ENCODE measurements around the gene MAGI1. TPM values are rescaled to one million over a fixed set of nuclear protein-coding genes. Genes with fewer than 3 reads are reported as not detected.

MAGI1 gene
- polyA plus RNA-seq, 6 donors from 2014 or later, result 0.08 TPM; not detected in 5

DNA sequence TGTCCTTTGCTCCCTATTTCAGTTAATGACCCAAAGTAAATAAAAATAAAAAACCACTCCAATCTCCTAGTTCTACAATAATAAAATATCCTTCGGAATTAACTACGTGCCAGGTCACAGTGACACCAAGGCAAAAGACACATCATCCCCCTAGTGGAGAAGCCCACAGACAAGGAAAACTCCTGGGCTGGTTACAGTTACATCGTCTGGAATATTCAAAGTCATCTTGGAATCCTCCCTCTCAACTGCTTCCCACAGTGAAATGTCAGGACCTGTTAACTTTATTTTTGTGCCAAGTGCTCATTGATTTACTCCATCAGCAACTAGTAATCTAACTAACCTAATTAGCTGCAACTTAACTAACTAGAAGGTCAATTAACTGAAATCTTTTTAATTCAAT is 349.3 kb downstream of the MAGI1 start:
- ATAC-seq (ENCODE audit: low read depth in 2 of 2), result no peak
- Mint-ChIP-seq H3K9me3 (peaks cover 0 to 2% (median 0%) of the 10 kb centered on the region in 7 donors), H3K27ac (no peak overlapping the region), H3K4me3 (no peak overlapping the region), H3K27me3 (peaks cover 0 to 4% (median 0%) of the 10 kb centered on the region in 3 donors), H3K36me3 (no peaks in the 10 kb centered on the region), H3K4me1 (no peaks in the 10 kb centered on the region)
- DNase-seq, result no peak

DNA sequence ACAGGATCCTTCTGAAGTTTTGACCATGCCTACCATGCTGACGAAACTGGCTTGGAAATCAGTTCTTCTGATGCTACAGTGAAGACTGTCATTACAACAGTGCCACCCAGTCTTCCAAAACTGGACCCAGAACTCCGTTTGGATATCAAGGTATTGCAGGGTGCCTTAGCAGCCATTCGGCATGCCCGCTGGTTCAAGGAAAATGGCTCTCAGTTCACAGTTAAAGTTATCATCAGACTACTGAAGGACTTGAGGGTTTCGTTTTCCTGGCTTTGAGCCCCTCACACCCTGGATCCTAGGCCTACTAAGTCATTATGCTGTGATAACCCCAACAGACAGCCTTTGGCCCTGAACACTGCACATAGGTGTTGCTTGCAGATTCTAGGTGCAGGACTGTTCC is 351.0 kb downstream of the MAGI1 start:
- peaks cover 0 to 4% (median 0%) of the 10 kb centered on the region in 3 donors for H3K27me3 Mint-ChIP-seq
- DNase-seq (no peak), ATAC-seq (ENCODE audit: low read depth in 2 of 2) (no peak)
- peaks cover 0 to 3% (median 2%) of the 10 kb centered on the region in 7 donors for H3K9me3 Mint-ChIP-seq
- H3K4me1 Mint-ChIP-seq, result no peaks in the 10 kb centered on the region
- peak overlapping the region in 1 of 6 donors; percentile 22 for H3K27ac Mint-ChIP-seq
- no peaks in the 10 kb centered on the region for H3K36me3 Mint-ChIP-seq
- no peak overlapping the region for H3K4me3 Mint-ChIP-seq

DNA sequence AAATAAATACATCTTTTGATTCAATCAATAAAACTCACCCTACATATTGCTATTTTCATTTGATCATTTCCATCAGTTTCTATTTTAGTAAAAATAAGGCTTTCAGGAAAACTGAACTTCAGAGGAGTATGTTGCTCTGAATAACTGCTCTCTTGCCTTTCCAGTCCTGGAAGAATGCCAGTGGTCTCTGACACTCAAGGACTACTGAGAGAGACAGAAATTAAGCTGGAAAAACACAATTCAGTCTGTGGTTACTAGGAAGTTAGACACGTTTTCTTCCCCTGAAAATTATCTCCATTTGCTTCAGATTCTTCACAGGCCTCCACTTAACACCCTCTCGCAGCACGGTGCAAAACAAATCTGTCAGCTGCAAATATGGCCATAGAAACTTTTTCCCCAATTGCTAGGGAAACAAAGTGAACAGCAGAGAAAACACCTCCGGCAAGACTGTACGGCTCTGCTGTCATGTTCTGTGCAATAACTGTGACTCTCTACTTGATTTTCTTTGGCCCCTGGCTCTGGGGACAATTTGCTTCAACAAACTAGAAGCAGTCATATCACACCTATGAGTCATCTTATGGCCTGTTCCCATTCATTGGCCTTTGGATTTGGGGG is 353.0 kb downstream of the MAGI1 start:
- Mint-ChIP-seq H3K27ac (no peak overlapping the region), H3K36me3 (no peaks in the 10 kb centered on the region), H3K9me3 (peaks cover 0 to 3% (median 2%) of the 10 kb centered on the region in 7 donors), H3K4me1 (no peaks in the 10 kb centered on the region), H3K4me3 (no peak overlapping the region), H3K27me3 (peaks cover 0 to 4% (median 0%) of the 10 kb centered on the region in 3 donors)
- no peak for DNase-seq
- no peak for ATAC-seq (ENCODE audit: low read depth in 2 of 2)

DNA sequence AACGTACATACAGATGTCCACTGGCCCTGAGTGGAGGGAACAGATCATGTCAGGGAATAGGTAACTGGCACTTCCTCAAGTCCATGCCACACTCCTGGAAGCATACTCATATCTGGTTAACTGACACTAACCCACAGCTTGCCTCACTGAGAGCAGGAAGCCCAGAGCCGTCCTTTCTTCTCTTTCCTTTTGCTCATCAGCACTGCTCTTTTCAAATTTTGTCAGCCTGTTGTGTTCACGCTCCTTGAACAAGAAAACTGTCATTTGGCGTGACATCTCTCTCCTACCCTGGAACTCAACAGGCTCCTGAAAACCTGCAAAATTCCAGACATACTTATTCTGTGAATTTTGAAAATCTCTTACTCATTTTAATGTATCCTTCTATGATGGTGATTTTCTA is 360.2 kb downstream of the MAGI1 start:
- H3K4me3 Mint-ChIP-seq, result no peak overlapping the region
- no peaks in the 10 kb centered on the region for H3K4me1 Mint-ChIP-seq
- DNase-seq (no peak), ATAC-seq (ENCODE audit: low read depth in 2 of 2) (no peak)
- H3K27me3 Mint-ChIP-seq, result no peaks in the 10 kb centered on the region
- peaks cover 0 to 6% (median 0%) of the 10 kb centered on the region in 7 donors for H3K9me3 Mint-ChIP-seq
- no peak overlapping the region for H3K27ac Mint-ChIP-seq
- H3K36me3 Mint-ChIP-seq, result no peaks in the 10 kb centered on the region

DNA sequence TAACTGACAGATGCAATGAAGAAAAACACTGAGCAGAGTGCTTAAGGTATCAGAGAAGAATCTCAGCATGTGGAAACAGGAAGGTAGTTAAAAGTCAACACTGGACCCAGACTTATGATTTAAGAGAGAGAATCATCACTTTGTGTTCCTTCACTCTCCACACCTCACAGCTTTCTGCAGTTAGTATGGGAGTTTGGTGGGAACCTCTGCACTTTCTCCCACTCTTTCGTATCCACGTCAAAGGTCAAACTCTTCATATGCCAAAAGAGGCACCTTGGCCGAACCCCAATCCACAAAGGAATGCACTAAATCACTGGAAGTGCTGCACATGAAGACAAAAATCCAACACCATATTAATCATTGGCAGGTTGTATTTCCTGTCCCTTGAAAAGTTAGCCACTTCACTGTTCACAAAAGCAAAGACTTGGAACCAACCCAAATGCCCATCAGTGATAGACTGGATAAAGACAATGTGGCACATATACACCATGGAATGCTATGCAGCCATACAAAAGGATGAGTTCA is 361.2 kb downstream of the MAGI1 start:
- no peaks in the 10 kb centered on the region for H3K27me3 Mint-ChIP-seq
- H3K27ac Mint-ChIP-seq, result no peak overlapping the region
- H3K36me3 Mint-ChIP-seq, result no peaks in the 10 kb centered on the region
- DNase-seq, result no peak
- no peak overlapping the region for H3K4me3 Mint-ChIP-seq
- ATAC-seq (ENCODE audit: low read depth in 2 of 2), result no peak
- no peaks in the 10 kb centered on the region for H3K4me1 Mint-ChIP-seq
- peaks cover 0 to 2% (median 0%) of the 10 kb centered on the region in 7 donors for H3K9me3 Mint-ChIP-seq

DNA sequence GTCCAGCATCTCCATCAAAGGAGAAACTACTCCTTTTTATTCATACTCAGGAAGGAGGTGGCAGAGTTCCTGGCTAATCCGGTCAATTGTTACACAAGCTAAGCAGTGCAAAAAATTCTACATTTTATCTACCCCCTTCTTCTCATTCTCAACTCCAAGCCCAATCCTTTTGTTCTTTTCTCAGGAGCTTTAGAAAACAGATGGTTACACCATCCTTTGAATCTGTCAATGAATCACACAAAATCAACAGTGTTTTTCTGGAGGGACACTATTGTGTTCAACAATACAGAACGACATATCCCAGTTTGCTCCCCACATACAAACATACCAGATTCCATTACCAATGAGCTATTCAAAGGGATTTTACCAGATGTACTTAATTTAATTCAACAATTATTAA is 362.1 kb downstream of the MAGI1 start:
- Mint-ChIP-seq H3K27ac (no peak overlapping the region), H3K36me3 (no peaks in the 10 kb centered on the region), H3K27me3 (no peaks in the 10 kb centered on the region), H3K4me3 (no peak overlapping the region), H3K9me3 (peaks cover 0 to 2% (median 0%) of the 10 kb centered on the region in 7 donors), H3K4me1 (no peaks in the 10 kb centered on the region)
- DNase-seq (no peak), ATAC-seq (ENCODE audit: low read depth in 2 of 2) (no peak)

DNA sequence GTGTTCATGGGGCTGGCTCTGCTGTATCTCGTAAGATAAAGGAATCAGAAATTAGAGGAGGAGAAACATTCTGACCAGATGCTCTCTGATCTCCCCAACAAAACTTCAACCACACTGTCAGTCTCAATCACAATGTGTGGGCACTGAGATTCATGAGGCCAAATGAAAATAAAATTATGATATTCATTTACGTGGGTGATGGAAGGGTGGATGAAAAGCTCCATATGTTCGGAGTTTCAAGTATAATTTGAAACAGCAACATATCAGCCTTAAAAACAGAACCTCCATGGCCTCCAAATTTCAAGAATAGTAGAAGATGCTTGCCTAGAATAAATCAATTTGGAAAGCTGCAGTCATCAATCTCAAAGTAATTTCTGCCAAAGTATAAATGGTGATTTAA is 363.7 kb downstream of the MAGI1 start:
- Mint-ChIP-seq H3K27ac (no peak overlapping the region), H3K27me3 (no peaks in the 10 kb centered on the region), H3K36me3 (no peaks in the 10 kb centered on the region), H3K9me3 (peaks cover 0 to under 1% (median 0%) of the 10 kb centered on the region in 7 donors), H3K4me1 (no peaks in the 10 kb centered on the region), H3K4me3 (no peak overlapping the region)
- DNase-seq (no peak), ATAC-seq (ENCODE audit: low read depth in 2 of 2) (no peak)

DNA sequence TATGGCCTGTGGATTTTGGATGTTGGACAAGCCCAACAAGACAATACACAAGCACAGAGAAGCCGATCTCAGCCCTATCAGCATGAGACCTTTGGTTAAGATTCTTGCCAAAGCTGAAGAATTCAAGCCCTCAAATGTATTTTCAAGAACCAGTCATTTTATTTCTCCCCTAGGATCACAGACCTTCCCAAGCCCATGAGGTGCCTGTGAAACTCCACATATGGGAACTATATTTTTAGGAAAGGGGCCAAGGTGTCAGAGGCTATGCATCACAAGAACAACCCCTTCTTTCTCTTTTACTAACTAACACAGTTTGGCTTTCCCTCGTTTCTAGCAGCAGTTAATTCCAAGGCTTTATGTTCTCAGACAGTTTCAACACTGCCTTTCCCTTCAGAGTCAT is 364.5 kb downstream of the MAGI1 start:
- H3K36me3 Mint-ChIP-seq, result no peaks in the 10 kb centered on the region
- ATAC-seq (ENCODE audit: low read depth in 2 of 2), result no peak
- no peaks in the 10 kb centered on the region for H3K27me3 Mint-ChIP-seq
- DNase-seq, result no peak
- H3K4me1 Mint-ChIP-seq, result no peaks in the 10 kb centered on the region
- no peak overlapping the region for H3K27ac Mint-ChIP-seq
- H3K9me3 Mint-ChIP-seq, result no peaks in the 10 kb centered on the region
- no peak overlapping the region for H3K4me3 Mint-ChIP-seq

DNA sequence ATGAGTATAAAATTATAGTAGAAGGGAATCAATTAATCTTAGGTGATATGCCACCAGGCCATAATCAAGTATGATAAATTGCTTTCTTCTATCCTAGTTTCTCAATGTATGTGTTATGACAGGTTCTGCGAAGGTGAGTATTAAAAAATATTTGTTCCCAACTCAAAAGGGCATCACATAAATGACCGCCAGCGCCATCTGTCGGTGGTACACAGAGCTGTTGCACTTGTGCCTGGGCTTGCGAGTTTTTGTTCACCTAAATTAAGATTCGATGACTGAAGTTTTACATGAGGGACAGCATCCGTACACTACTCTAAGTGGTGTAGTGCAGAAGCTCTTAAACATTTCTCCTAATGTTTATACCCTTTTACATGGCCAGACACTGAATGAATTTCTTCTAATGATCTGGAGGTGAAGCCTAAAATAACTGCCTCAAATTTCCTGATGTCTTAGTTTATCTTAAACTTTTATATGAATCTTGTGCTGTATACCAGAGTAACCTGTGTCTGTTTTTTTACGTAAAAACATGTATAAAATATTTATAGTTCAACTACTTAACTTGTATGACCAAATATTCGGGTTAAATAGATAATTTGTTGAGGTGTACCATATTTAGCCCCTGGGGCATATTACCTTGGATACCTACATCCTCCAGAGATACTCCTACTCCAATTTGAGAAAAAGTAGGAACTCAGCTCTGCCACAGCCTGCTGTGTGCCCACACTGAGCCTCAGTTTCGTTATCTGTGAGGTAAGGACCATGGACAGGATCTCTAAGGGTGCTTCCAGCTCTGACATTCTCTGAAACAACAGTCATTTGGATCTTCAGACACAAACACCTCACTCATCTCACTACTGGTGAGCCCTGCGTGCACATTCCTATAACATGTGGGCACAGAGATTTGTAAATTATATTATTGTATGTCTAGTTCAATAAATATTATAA is 365.6 kb downstream of the MAGI1 start:
- no peak for DNase-seq
- no peaks in the 10 kb centered on the region for H3K9me3 Mint-ChIP-seq

DNA sequence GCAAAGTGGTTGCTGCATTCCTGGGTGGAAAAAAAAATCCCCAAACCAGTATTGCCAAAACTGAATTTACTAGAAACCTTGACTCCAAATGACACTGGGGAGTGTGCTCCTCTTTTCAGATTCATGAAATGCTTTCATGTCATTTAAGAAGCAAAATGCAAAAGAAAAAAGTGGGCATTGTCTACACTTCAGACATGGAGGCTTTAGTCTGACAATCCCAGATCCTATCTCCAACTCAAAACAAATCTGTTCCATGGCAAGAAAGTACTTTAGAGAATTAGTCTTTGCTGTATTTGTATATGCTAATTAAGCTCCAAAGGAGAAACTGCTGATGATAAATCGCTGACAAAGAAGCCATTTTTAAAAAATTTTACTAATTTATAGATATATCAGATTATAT is 366.7 kb downstream of the MAGI1 start:
- DNase-seq, result no peak
- Mint-ChIP-seq H3K4me3 (no peak overlapping the region), H3K36me3 (no peaks in the 10 kb centered on the region), H3K27me3 (no peaks in the 10 kb centered on the region), H3K9me3 (peaks cover 0 to 1% (median 0%) of the 10 kb centered on the region in 7 donors), H3K4me1 (no peaks in the 10 kb centered on the region), H3K27ac (no peak overlapping the region)
- ATAC-seq (ENCODE audit: low read depth in 2 of 2), result no peak

More for the DNA sequence above, 365.6 kb downstream of the MAGI1 start:
- H3K27me3 Mint-ChIP-seq, result no peaks in the 10 kb centered on the region
- ATAC-seq (ENCODE audit: low read depth in 2 of 2), result no peak
- no peak overlapping the region for H3K4me3 Mint-ChIP-seq
- H3K27ac Mint-ChIP-seq, result no peak overlapping the region
- H3K4me1 Mint-ChIP-seq, result no peaks in the 10 kb centered on the region
- H3K36me3 Mint-ChIP-seq, result no peaks in the 10 kb centered on the region

DNA sequence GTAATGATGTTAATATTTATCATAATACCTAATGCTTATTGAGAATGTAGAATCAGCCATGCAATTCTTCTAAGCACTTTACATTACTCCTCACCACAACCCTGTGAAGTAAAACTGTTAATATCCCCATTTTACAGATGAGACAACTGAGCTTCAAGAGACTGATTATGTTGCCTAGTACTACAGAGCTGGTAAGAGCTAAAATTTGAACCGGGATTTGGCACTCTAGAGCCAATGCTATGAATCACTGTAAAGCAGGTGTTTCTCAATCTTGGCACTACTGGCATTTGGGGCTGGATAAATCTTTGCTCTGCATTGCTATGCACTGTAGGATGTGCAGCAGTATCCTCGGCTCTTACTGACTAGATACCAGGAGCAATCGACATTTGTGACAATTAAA is 367.7 kb downstream of the MAGI1 start:
- H3K4me1 Mint-ChIP-seq, result no peaks in the 10 kb centered on the region
- H3K4me3 Mint-ChIP-seq, result no peak overlapping the region
- ATAC-seq (ENCODE audit: low read depth in 2 of 2), result no peak
- H3K36me3 Mint-ChIP-seq, result no peaks in the 10 kb centered on the region
- peaks cover 0 to 5% (median 0%) of the 10 kb centered on the region in 7 donors for H3K9me3 Mint-ChIP-seq
- H3K27ac Mint-ChIP-seq, result no peak overlapping the region
- no peaks in the 10 kb centered on the region for H3K27me3 Mint-ChIP-seq
- no peak for DNase-seq

DNA sequence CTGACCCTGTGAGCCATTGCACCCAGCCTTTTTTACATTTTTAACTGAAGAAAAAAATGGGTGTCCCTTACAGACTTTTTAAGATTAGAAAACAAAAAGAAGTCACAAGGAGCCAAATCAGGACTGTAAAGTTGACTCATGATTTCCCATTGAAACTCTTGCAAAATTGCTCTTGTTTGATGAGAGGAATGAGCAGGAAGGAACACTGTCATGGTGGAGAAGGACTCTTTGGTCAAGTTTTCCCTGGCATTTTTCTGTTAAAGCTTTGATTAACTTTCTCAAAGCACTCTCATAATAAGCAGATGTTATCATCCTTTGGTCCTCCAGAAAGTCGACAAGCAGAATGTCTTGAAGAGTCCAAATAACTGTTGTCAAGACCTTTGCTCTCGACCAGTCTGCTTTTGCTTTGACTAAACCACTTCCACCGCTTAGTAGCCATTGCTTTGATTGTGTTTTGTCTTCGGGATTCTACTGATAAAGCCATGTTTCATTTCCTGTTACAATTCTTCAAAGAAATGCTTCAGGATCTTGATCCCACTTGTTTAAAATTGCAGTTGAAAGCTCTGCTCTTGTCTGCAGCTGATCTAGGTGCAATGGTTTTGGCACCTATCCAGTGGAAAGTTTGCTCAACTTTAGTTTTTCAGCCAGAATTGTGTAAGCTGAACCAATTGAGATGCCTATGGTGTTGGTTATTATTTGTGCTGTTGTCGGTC is 369.4 kb downstream of the MAGI1 start:
- H3K4me1 Mint-ChIP-seq, result no peaks in the 10 kb centered on the region
- no peak for DNase-seq
- H3K9me3 Mint-ChIP-seq, result peaks cover 0 to 5% (median 0%) of the 10 kb centered on the region in 7 donors
- no peak for ATAC-seq (ENCODE audit: low read depth in 2 of 2)
- H3K27me3 Mint-ChIP-seq, result no peaks in the 10 kb centered on the region
- no peak overlapping the region for H3K4me3 Mint-ChIP-seq
- no peaks in the 10 kb centered on the region for H3K36me3 Mint-ChIP-seq
- no peak overlapping the region for H3K27ac Mint-ChIP-seq

DNA sequence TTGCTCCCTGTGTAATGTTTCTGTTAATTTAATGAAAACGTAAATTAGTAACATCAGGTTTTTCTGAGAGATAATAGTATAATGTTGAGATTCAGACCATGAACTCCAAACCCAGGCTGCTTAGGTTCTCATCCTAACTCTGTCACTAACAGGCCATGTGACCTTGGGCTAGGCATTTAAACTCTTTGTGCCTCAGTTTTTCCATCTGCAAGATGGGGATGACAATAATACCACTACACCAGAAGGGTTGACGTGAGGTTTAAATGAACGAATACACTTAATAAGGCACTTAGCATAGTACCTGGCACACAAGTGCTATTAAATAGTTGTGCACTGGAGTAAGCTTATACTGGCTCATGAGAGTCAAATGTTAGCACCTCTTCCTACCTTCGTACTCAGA is 370.8 kb downstream of the MAGI1 start:
- no peak overlapping the region for H3K4me3 Mint-ChIP-seq
- DNase-seq (no peak), ATAC-seq (ENCODE audit: low read depth in 2 of 2) (no peak)
- no peaks in the 10 kb centered on the region for H3K27me3 Mint-ChIP-seq
- H3K36me3 Mint-ChIP-seq, result no peaks in the 10 kb centered on the region
- H3K4me1 Mint-ChIP-seq, result no peaks in the 10 kb centered on the region
- peaks cover 0 to 5% (median 0%) of the 10 kb centered on the region in 7 donors for H3K9me3 Mint-ChIP-seq
- H3K27ac Mint-ChIP-seq, result no peak overlapping the region
